Lower lobe of right lung (tissue), 2 donors: ENCODE measurements around the gene FRMD1. TPM values are rescaled to one million over a fixed set of nuclear protein-coding genes. Genes with fewer than 3 reads are reported as not detected.

Experiments used
- ATAC-seq, 2 donors: fragments of 200-7000 bp; cut with Tn5 transposase; one replicate each; pipeline ENCODE4 v1.9.1; 2020 to 2022; ENCODE audit warnings: mild to moderate bottlenecking in 2 of 2, moderate library complexity in 2 of 2
- DNase-seq: peaks from one replicate; pipeline ENCODE4 v3.0.0-alpha.2; 2020
- H3K27ac ChIP-seq: fragments of 200-600 bp; one replicate; pipeline ENCODE4 v1.8.0; 2022
- H3K27me3 ChIP-seq: fragments of 200-600 bp; one replicate; pipeline ENCODE4 v1.8.0; 2022; ENCODE audit warnings: low read depth
- H3K36me3 ChIP-seq: fragments of 200-600 bp; one replicate; pipeline ENCODE4 v1.8.0; 2022; ENCODE audit warnings: mild to moderate bottlenecking
- H3K4me1 ChIP-seq: fragments of 200-600 bp; one replicate; pipeline ENCODE4 v1.8.0; 2022
- H3K4me3 ChIP-seq: fragments of 200-600 bp; one replicate; pipeline ENCODE4 v1.8.0; 2022; ENCODE audit warnings: mild to moderate bottlenecking
- H3K9me3 ChIP-seq: fragments of 200-600 bp; one replicate; pipeline ENCODE4 v1.8.0; 2022
- CTCF ChIP-seq: fragments of 200-600 bp; IDR thresholded peaks from one replicate; pipeline ENCODE4 v1.8.0; 2022; ENCODE audit warnings: antibody characterized with exemption, mild to moderate bottlenecking
- intact Hi-C: fragments of 100-400 bp; cut with DNase I; formaldehyde crosslinking; loops from one replicate; pipeline ENCODE4 v1.11.0; 2022
- total RNA-seq: library from RNA; stranded (reverse); fragmentation: NEBNext Ultra II Directional; extraction: Animal tissue kit (Norgen Biotek cat#: 25700); gene quantifications from one replicate; pipeline ENCODE4 v1.2.1, GENCODE V29; 2021
- donor health status: DM: no; HTN: yes; CAD: no; lungs with severe emphysema.

FRMD1 gene
- total RNA-seq, 1 donor from 2014 or later, result not detected

- H3K27ac ChIP-seq, result no peak overlapping the region
- ATAC-seq (no peak), DNase-seq (no peak)
- no peaks in the 10 kb centered on the region for H3K36me3 ChIP-seq
- H3K9me3 ChIP-seq, result no peaks in the 10 kb centered on the region
- no peaks in the 10 kb centered on the region for H3K4me1 ChIP-seq
- TF ChIP-seq CTCF, result no peak
- no peak overlapping the region for H3K4me3 ChIP-seq
- no peaks in the 10 kb centered on the region for H3K27me3 ChIP-seq
- intact Hi-C loops, result no loop called here
These were observed 7.4 kb downstream of the FRMD1 start for GRCh38 chr6:168071620-168072019.

DNA sequence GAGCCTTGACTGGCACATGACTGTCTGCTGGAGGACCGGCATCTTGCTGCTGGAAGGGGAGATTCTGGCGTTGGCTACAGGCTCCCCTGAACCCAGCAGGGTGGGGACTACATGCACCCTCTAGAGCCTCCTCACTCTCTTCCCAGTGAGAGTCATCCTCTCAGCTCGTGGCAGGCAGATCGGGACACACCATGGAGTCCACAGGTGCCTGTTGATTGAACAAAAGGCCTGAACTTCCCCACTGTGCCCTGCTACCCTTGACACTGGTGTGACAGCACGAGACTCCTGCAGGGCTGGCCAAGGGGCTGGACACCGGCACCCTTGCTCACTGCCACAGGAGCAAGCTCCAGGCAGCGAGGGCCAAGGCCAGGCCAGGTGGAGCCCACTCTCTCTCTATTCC lies 8.2 kb downstream of the FRMD1 start:
- Histone ChIP-seq H3K9me3 (no peaks in the 10 kb centered on the region), H3K36me3 (no peaks in the 10 kb centered on the region), H3K4me3 (no peak overlapping the region), H3K27ac (no peak overlapping the region), H3K4me1 (no peaks in the 10 kb centered on the region), H3K27me3 (no peaks in the 10 kb centered on the region)
- DNase-seq, result no peak
- intact Hi-C loops, result no loop called here
- no peak for ATAC-seq
- TF ChIP-seq CTCF, result no peak

- no peaks in the 10 kb centered on the region for H3K27me3 ChIP-seq
- ATAC-seq, result no peak
- no peak overlapping the region for H3K27ac ChIP-seq
- no peak for TF ChIP-seq CTCF
- H3K9me3 ChIP-seq, result no peaks in the 10 kb centered on the region
- no peaks in the 10 kb centered on the region for H3K36me3 ChIP-seq
- no peaks in the 10 kb centered on the region for H3K4me1 ChIP-seq
- intact Hi-C loops, result no loop called here
- DNase-seq, result no peak
- no peak overlapping the region for H3K4me3 ChIP-seq
These were observed 11.8 kb downstream of the FRMD1 start for GRCh38 chr6:168067081-168067759.

DNA sequence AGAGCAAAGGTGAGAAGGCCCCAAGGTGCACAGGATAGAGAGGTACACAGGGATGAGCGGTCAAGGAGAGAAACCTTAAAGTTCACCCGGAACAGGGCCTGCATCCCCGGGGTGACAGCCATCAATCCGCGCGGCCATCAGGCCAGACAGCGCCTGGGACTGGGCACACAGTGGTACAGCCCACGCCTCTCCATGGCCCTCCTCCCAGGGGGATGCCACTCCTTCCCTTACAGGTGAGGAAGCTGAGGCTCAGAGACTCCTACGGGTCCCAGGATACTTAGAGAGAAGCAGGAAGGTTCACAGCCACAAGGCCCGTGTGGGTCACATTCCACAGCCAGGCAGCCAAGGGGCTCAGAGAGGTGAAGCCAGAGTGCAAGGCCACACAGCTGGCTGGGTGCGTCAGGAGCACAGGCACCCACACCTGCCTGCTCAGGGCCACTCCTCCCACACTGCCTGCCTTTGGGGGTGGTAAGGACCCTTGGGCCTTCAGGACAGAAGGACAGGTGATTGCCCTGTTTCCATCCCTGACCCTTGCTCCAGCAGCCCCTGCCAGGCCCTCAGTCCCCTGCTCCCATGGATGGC lies 14.7 kb downstream of the FRMD1 start:
- Histone ChIP-seq H3K4me1 (no peaks in the 10 kb centered on the region), H3K4me3 (no peak overlapping the region), H3K36me3 (no peaks in the 10 kb centered on the region), H3K27me3 (no peaks in the 10 kb centered on the region), H3K9me3 (no peaks in the 10 kb centered on the region), H3K27ac (no peak overlapping the region)
- DNase-seq (no peak), ATAC-seq (no peak)
- intact Hi-C loops, result no loop called here
- TF ChIP-seq CTCF, result no peak

GRCh38 chr6:168063431-168063830 lies 15.6 kb downstream of the FRMD1 start:
- intact Hi-C loops, result no loop called here
- Histone ChIP-seq H3K9me3 (no peaks in the 10 kb centered on the region), H3K27ac (no peak overlapping the region), H3K36me3 (no peaks in the 10 kb centered on the region), H3K4me1 (no peaks in the 10 kb centered on the region), H3K4me3 (no peak overlapping the region), H3K27me3 (no peaks in the 10 kb centered on the region)
- TF ChIP-seq CTCF, result no peak
- ATAC-seq, result no peak
- DNase-seq, result no peak
